HEK293 (cell line): ENCODE results near the gene KIRREL3.

Experiments
- AEBP2 ChIP-seq: fragments of 450-650 bp; formaldehyde crosslinking; IDR thresholded peaks from 2 replicates; pipeline ENCODE4 v1.5.1; 2016; ENCODE audit warnings: missing biosample characterization, missing genetic modification characterization, borderline replicate concordance
- BCL11A ChIP-seq: fragments of 450-650 bp; formaldehyde crosslinking; IDR thresholded peaks from 2 replicates; pipeline ENCODE4 v1.5.1; 2016; ENCODE audit warnings: low read depth, missing biosample characterization, missing genetic modification characterization
- SP2 ChIP-seq: fragments of 450-650 bp; formaldehyde crosslinking; IDR thresholded peaks from 2 replicates; pipeline ENCODE4 v1.5.1; 2016; ENCODE audit warnings: missing biosample characterization, missing genetic modification characterization
- ZBTB8A ChIP-seq: fragments of 450-650 bp; formaldehyde crosslinking; IDR thresholded peaks from 2 replicates; pipeline ENCODE4 v1.5.1; 2016; ENCODE audit warnings: missing biosample characterization, missing genetic modification characterization
- ZNF114 ChIP-seq: fragments of 450-650 bp; formaldehyde crosslinking; IDR thresholded peaks from 2 replicates; pipeline ENCODE4 v1.5.0; 2017; ENCODE audit warnings: missing biosample characterization, missing genetic modification characterization
- ZNF138 ChIP-seq: fragments of 450-650 bp; formaldehyde crosslinking; IDR thresholded peaks from 2 replicates; pipeline ENCODE4 v1.5.1; 2016; ENCODE audit warnings: missing biosample characterization, missing genetic modification characterization, borderline replicate concordance
- ZNF302 ChIP-seq: fragments of 450-650 bp; formaldehyde crosslinking; IDR thresholded peaks from 2 replicates; pipeline ENCODE4 v1.5.1; 2016; ENCODE audit warnings: missing biosample characterization, missing genetic modification characterization, low read depth
- ZNF433 ChIP-seq: fragments of 450-650 bp; formaldehyde crosslinking; IDR thresholded peaks from 2 replicates; pipeline ENCODE4 v1.5.1; 2016; ENCODE audit warnings: missing biosample characterization, missing genetic modification characterization, low read depth
- ZNF521 ChIP-seq: fragments of 450-650 bp; formaldehyde crosslinking; IDR thresholded peaks from 2 replicates; pipeline ENCODE4 v1.5.1; 2017; ENCODE audit warnings: missing biosample characterization, mild to moderate bottlenecking, missing genetic modification characterization
- ZNF558 ChIP-seq: fragments of 450-650 bp; formaldehyde crosslinking; IDR thresholded peaks from 2 replicates; pipeline ENCODE4 v1.5.1; 2016; ENCODE audit warnings: missing biosample characterization, missing genetic modification characterization
- ZNF596 ChIP-seq: fragments of 450-650 bp; IDR thresholded peaks from 2 replicates; pipeline ENCODE4 v1.5.0; 2018; ENCODE audit warnings: missing biosample characterization, mild to moderate bottlenecking, missing genetic modification characterization, moderate library complexity
- TF ChIP-seq, protein P1 (sequence below): fragments of 450-650 bp; formaldehyde crosslinking; IDR thresholded peaks from 2 replicates; pipeline ENCODE4 v1.5.1; 2016; ENCODE audit warnings: missing biosample characterization, missing genetic modification characterization
- TF ChIP-seq, protein P2 (sequence below): fragments of 450-650 bp; formaldehyde crosslinking; IDR thresholded peaks from 2 replicates; pipeline ENCODE4 v1.5.1; 2016; ENCODE audit warnings: missing biosample characterization, missing genetic modification characterization, low read depth
- TF ChIP-seq, protein P3 (sequence below): fragments of 450-650 bp; formaldehyde crosslinking; conservative IDR thresholded peaks from 2 replicates; pipeline ENCODE4 v1.5.1; 2016; ENCODE audit warnings: low read depth, missing biosample characterization, missing genetic modification characterization

DNA sequence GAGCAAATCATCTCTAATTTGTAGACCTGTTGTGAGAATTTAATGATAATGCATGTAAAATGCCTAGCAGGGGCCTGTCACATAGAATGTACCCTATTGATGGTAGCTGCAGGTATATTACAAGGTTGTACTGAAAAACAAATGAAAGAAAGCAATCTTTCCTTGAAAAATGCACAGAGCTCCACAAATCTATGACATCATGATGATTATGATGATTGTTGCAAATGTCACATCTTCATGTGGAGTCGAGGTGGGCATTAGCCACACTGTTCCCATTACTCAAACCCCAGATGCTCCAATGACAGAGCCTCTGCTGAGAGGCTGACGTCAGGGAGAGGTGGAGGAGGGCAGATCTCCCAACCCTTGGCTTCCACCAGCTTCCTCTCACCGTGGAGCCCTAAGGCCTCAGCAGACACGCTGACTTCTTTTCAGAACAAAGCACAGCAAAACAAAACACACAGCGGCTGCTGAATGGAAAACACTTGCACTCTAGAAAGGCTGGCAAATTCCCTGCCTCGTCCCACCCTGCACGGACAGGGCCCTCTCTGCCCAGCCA lies 298.3 kb downstream of the KIRREL3 start:
- TF ChIP-seq ZNF302 (tag by site-specific recombination): no peak
- no peak for TF ChIP-seq SP2 (tag by site-specific recombination)
- TF ChIP-seq, protein P1, sequence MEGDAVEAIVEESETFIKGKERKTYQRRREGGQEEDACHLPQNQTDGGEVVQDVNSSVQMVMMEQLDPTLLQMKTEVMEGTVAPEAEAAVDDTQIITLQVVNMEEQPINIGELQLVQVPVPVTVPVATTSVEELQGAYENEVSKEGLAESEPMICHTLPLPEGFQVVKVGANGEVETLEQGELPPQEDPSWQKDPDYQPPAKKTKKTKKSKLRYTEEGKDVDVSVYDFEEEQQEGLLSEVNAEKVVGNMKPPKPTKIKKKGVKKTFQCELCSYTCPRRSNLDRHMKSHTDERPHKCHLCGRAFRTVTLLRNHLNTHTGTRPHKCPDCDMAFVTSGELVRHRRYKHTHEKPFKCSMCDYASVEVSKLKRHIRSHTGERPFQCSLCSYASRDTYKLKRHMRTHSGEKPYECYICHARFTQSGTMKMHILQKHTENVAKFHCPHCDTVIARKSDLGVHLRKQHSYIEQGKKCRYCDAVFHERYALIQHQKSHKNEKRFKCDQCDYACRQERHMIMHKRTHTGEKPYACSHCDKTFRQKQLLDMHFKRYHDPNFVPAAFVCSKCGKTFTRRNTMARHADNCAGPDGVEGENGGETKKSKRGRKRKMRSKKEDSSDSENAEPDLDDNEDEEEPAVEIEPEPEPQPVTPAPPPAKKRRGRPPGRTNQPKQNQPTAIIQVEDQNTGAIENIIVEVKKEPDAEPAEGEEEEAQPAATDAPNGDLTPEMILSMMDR (tag by site-specific recombination): no peak
- no peak for TF ChIP-seq ZNF558 (tag by site-specific recombination)
- no peak for TF ChIP-seq ZNF114 (tag by site-specific recombination)
- TF ChIP-seq ZNF138 (tag by site-specific recombination): no peak
- no peak for TF ChIP-seq ZNF596
- no peak for TF ChIP-seq BCL11A
- TF ChIP-seq AEBP2 (tag by site-specific recombination): no peak
- TF ChIP-seq, protein P2, sequence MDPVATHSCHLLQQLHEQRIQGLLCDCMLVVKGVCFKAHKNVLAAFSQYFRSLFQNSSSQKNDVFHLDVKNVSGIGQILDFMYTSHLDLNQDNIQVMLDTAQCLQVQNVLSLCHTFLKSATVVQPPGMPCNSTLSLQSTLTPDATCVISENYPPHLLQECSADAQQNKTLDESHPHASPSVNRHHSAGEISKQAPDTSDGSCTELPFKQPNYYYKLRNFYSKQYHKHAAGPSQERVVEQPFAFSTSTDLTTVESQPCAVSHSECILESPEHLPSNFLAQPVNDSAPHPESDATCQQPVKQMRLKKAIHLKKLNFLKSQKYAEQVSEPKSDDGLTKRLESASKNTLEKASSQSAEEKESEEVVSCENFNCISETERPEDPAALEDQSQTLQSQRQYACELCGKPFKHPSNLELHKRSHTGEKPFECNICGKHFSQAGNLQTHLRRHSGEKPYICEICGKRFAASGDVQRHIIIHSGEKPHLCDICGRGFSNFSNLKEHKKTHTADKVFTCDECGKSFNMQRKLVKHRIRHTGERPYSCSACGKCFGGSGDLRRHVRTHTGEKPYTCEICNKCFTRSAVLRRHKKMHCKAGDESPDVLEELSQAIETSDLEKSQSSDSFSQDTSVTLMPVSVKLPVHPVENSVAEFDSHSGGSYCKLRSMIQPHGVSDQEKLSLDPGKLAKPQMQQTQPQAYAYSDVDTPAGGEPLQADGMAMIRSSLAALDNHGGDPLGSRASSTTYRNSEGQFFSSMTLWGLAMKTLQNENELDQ: no peak
- no peak for TF ChIP-seq ZBTB8A
- TF ChIP-seq, protein P3, sequence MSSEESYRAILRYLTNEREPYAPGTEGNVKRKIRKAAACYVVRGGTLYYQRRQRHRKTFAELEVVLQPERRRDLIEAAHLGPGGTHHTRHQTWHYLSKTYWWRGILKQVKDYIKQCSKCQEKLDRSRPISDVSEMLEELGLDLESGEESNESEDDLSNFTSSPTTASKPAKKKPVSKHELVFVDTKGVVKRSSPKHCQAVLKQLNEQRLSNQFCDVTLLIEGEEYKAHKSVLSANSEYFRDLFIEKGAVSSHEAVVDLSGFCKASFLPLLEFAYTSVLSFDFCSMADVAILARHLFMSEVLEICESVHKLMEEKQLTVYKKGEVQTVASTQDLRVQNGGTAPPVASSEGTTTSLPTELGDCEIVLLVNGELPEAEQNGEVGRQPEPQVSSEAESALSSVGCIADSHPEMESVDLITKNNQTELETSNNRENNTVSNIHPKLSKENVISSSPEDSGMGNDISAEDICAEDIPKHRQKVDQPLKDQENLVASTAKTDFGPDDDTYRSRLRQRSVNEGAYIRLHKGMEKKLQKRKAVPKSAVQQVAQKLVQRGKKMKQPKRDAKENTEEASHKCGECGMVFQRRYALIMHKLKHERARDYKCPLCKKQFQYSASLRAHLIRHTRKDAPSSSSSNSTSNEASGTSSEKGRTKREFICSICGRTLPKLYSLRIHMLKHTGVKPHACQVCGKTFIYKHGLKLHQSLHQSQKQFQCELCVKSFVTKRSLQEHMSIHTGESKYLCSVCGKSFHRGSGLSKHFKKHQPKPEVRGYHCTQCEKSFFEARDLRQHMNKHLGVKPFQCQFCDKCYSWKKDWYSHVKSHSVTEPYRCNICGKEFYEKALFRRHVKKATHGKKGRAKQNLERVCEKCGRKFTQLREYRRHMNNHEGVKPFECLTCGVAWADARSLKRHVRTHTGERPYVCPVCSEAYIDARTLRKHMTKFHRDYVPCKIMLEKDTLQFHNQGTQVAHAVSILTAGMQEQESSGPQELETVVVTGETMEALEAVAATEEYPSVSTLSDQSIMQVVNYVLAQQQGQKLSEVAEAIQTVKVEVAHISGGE (tag by site-specific recombination): no peak
- TF ChIP-seq ZNF433 (tag by site-specific recombination): no peak
- no peak for TF ChIP-seq ZNF521 (tag by site-specific recombination)
